ENCODE measurements around the gene NFATC2. TPM values are rescaled to one million over a fixed set of nuclear protein-coding genes. Genes with fewer than 3 reads are reported as not detected.
A peak's percentile ranks its signal among the peaks of the same experiment; 100 is the strongest.

The NFATC2 gene
- total RNA-seq, 1 donor: 16.2 TPM

- DNase-seq (ENCODE audit: low read depth in 2 of 3, low spot score in 2 of 3): no peak
These were observed 158.5 kb downstream of the NFATC2 start for GRCh38 chr20:51383891-51384510.

GRCh38 chr20:51382986-51383821, 159.3 kb downstream of the NFATC2 start:
- no peak for DNase-seq (ENCODE audit: low read depth in 2 of 3, low spot score in 2 of 3)

GRCh38 chr20:51382111-51382985, 160.2 kb downstream of the NFATC2 start:
- DNase-seq (ENCODE audit: low read depth in 2 of 3, low spot score in 2 of 3): no peak

- no peak for DNase-seq (ENCODE audit: low read depth in 2 of 3, low spot score in 2 of 3)
These were observed 161.0 kb downstream of the NFATC2 start for GRCh38 chr20:51381557-51381956.

GRCh38 chr20:51380401-51381385, 161.8 kb downstream of the NFATC2 start:
- DNase-seq (ENCODE audit: low read depth in 2 of 3, low spot score in 2 of 3): no peak

- no peak for DNase-seq (ENCODE audit: low read depth in 2 of 3, low spot score in 2 of 3)
These were observed 162.7 kb downstream of the NFATC2 start for GRCh38 chr20:51379601-51380341.

GRCh38 chr20:51378171-51378928, 164.2 kb downstream of the NFATC2 start:
- DNase-seq (ENCODE audit: low read depth in 2 of 3, low spot score in 2 of 3): no peak

GRCh38 chr20:51377132-51377531, 165.4 kb downstream of the NFATC2 start:
- DNase-seq (ENCODE audit: low read depth in 2 of 3, low spot score in 2 of 3): no peak

GRCh38 chr20:51376111-51376510, 166.4 kb downstream of the NFATC2 start:
- DNase-seq (ENCODE audit: low read depth in 2 of 3, low spot score in 2 of 3): peak in 2 of 3 donors; percentile 46 to 70

GRCh38 chr20:51375561-51375960, 167.0 kb downstream of the NFATC2 start:
- no peak for DNase-seq (ENCODE audit: low read depth in 2 of 3, low spot score in 2 of 3)

GRCh38 chr20:51374961-51375360, 167.6 kb downstream of the NFATC2 start:
- DNase-seq (ENCODE audit: low read depth in 2 of 3, low spot score in 2 of 3): no peak

- DNase-seq (ENCODE audit: low read depth in 2 of 3, low spot score in 2 of 3): no peak
These were observed 168.1 kb downstream of the NFATC2 start for GRCh38 chr20:51374456-51374830.

- DNase-seq (ENCODE audit: low read depth in 2 of 3, low spot score in 2 of 3): peak in 2 of 3 donors; percentile 44 to 71
These were observed 168.6 kb downstream of the NFATC2 start for GRCh38 chr20:51373713-51374455.

GRCh38 chr20:51372966-51373365, 169.6 kb downstream of the NFATC2 start:
- no peak for DNase-seq (ENCODE audit: low read depth in 2 of 3, low spot score in 2 of 3)

GRCh38 chr20:51372176-51372803, 170.2 kb downstream of the NFATC2 start:
- DNase-seq (ENCODE audit: low read depth in 2 of 3, low spot score in 2 of 3): peak; percentile 17 to 56 (median 50)

- no peak for DNase-seq (ENCODE audit: low read depth in 2 of 3, low spot score in 2 of 3)
These were observed 170.8 kb downstream of the NFATC2 start for GRCh38 chr20:51371720-51372119.

GRCh38 chr20:51369503-51369902, 173.0 kb downstream of the NFATC2 start:
- no peak for DNase-seq (ENCODE audit: low read depth in 2 of 3, low spot score in 2 of 3)
